ENCODE data around the gene CNNM3. TPM values are rescaled to one million over a fixed set of nuclear protein-coding genes. Genes with fewer than 3 reads are reported as not detected.

CNNM3 gene
- total and polyA plus RNA-seq, 2 experiments from 2014 or later: 18.9 to 37.6 TPM

DNA sequence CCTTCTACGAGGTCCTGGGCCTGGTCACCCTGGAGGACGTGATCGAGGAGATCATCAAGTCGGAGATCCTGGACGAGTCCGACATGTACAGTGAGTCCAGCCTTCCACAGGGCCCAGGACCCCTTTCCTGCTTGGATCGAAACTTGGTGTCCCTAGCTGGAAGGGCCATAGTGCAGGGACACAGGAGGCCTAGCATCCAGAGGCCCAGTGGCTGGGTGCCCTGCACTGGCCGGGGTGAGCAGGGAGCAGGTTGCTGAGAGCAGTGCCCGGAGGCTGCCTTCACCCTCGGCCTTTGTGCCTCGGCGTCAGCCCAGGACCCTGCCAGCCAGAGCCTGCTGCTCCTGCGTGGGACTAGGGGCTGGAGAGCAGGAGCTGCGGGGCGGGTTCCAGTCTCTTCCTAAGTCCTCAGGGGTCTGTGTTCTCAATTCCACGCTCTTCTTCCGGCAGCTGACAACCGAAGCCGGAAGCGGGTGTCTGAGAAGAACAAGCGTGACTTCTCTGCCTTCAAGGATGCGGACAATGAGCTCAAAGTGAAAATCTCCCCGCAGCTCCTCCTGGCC lies 18.9 kb upstream of the CNNM3 start:
- TF ChIP-seq, protein P1, sequence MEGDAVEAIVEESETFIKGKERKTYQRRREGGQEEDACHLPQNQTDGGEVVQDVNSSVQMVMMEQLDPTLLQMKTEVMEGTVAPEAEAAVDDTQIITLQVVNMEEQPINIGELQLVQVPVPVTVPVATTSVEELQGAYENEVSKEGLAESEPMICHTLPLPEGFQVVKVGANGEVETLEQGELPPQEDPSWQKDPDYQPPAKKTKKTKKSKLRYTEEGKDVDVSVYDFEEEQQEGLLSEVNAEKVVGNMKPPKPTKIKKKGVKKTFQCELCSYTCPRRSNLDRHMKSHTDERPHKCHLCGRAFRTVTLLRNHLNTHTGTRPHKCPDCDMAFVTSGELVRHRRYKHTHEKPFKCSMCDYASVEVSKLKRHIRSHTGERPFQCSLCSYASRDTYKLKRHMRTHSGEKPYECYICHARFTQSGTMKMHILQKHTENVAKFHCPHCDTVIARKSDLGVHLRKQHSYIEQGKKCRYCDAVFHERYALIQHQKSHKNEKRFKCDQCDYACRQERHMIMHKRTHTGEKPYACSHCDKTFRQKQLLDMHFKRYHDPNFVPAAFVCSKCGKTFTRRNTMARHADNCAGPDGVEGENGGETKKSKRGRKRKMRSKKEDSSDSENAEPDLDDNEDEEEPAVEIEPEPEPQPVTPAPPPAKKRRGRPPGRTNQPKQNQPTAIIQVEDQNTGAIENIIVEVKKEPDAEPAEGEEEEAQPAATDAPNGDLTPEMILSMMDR (IDR thresholded peaks at IDR 0.05; ENCODE audit: low read depth, low read length): no peak
- H3K4me1 ChIP-seq (ENCODE audit: low read depth): peaks cover 9% of the 10 kb centered on the region
- H3K4me3 ChIP-seq: no peak overlapping the region
- no peaks in the 10 kb centered on the region for H3K27me3 ChIP-seq
- no peaks in the 10 kb centered on the region for H3K9me3 ChIP-seq (ENCODE audit: low read depth)
- no peaks in the 10 kb centered on the region for H3K36me3 ChIP-seq
- no peak for DNase-seq (ENCODE audit: low read depth in 1 of 2, low spot score in 1 of 2)
- H3K27ac ChIP-seq: no peak overlapping the region

DNA sequence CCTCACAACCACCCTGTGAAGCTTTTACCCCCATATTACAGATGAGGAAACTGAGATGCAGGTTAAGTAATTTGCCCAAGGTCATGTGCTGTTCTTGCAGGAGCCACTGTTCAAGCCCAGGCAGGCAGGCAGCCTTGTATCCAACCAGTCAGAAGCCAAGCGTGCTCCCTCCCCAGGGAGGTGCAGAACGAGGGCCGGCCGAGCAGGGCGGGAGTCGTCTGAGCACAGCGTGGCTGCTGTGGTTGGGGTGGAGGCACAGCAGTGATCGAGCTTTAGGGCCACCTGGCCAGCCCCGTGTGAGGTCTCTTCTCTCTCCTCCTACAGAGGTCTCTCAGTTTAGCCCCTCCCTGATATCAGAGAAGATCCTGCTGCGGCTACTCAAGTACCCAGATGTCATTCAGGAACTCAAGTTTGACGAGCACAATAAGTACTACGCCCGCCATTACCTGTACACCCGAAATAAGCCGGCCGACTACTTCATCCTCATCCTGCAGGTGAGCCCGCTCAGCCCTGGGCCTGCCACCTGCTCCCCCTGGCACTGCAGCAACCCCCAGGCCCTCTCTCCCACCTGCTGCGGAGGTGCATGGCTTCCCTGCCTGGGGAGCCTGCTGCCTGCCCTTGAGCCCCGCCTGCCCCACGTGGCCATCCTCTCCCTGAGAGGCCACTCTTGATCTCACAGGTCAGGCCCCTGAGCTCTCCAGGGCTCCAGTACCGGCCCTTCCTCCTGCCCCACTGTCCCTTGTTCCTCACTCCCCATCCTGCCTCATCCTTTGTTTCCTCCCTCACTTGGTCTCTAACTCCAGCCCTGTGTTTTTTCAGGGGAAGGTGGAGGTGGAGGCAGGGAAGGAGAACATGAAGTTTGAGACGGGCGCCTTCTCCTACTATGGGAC lies 17.1 kb upstream of the CNNM3 start:
- no peaks in the 10 kb centered on the region for H3K9me3 ChIP-seq (ENCODE audit: low read depth)
- no peaks in the 10 kb centered on the region for H3K27me3 ChIP-seq
- no peak for DNase-seq (ENCODE audit: low read depth in 1 of 2, low spot score in 1 of 2)
- no peaks in the 10 kb centered on the region for H3K4me1 ChIP-seq (ENCODE audit: low read depth)
- H3K36me3 ChIP-seq: no peaks in the 10 kb centered on the region
- H3K27ac ChIP-seq: no peak overlapping the region
- H3K4me3 ChIP-seq: no peak overlapping the region
- TF ChIP-seq, protein P1 (IDR thresholded peaks at IDR 0.05; ENCODE audit: low read depth, low read length): no peak

DNA sequence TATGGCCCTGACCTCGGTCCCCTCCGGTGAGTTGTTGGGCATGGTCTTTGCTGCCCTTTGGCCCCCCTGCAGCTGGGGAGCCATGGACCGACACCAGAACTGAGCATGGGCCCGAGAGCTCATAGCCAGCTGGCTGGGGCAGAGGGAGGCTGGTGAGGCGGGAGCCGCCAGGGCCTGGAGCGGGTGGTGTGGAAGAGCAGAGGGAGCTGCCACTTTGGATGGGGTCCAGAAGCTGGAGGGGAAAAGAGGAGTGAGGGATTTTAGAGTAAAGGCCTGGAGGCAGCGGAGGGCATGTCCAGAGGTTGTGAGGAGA lies 16.5 kb upstream of the CNNM3 start:
- no peak for DNase-seq (ENCODE audit: low read depth in 1 of 2, low spot score in 1 of 2)
- H3K9me3 ChIP-seq (ENCODE audit: low read depth): no peaks in the 10 kb centered on the region
- H3K4me1 ChIP-seq (ENCODE audit: low read depth): no peaks in the 10 kb centered on the region
- no peaks in the 10 kb centered on the region for H3K27me3 ChIP-seq
- no peak overlapping the region for H3K4me3 ChIP-seq
- no peaks in the 10 kb centered on the region for H3K36me3 ChIP-seq
- H3K27ac ChIP-seq: no peak overlapping the region
- TF ChIP-seq, protein P1 (IDR thresholded peaks at IDR 0.05; ENCODE audit: low read depth, low read length): no peak

DNA sequence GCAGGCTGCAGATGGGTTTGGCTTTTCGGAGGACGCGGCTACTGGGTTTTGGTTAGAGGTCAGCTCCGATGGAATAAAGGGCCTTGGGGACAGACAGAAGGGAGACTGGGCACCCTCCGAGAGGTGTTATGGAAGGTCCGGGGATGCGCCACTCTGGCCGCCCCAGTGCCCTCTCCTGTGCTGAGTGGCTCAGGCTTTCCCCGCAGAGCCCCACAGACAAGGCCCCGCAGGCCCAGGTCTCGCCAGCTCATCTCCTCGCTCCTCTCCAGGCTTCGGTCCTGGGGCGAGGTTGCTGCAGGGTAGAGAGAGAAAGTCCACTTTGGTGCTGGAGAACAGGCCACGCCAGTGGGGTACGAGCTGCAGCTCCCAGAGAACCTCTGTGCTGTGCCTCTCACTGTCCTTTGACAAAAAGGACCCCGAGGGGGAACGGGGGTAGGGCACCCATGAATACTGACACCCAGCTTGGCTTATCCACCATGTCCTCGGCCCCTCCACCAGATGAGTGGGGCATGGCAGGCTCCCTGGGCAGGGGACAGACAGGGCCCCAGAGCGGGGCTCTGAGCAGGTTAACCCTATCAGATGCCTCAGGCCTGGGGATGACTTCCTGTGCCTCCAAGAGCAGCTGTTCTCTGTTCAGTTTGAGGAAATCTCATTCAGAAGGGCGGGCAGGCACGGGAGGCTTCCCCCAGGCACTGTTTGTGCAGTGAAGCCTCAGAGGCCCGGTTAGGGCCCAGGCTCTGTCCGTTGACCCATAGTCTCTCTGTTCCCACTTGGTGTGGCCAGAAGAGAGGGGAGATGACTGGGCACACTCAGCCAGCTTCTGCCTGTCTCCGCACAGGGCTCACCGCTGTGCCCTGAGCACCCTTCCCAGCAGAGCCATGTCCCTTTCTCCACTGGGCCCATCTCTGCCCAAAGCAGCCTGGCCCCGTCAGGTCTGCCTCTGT lies 15.7 kb upstream of the CNNM3 start:
- TF ChIP-seq, protein P1 (IDR thresholded peaks at IDR 0.05; ENCODE audit: low read depth, low read length): no peak
- no peaks in the 10 kb centered on the region for H3K36me3 ChIP-seq
- H3K27me3 ChIP-seq: no peaks in the 10 kb centered on the region
- H3K9me3 ChIP-seq (ENCODE audit: low read depth): no peaks in the 10 kb centered on the region
- DNase-seq (ENCODE audit: low read depth in 1 of 2, low spot score in 1 of 2): no peak
- H3K27ac ChIP-seq: no peak overlapping the region
- H3K4me1 ChIP-seq (ENCODE audit: low read depth): no peaks in the 10 kb centered on the region
- no peak overlapping the region for H3K4me3 ChIP-seq

DNA sequence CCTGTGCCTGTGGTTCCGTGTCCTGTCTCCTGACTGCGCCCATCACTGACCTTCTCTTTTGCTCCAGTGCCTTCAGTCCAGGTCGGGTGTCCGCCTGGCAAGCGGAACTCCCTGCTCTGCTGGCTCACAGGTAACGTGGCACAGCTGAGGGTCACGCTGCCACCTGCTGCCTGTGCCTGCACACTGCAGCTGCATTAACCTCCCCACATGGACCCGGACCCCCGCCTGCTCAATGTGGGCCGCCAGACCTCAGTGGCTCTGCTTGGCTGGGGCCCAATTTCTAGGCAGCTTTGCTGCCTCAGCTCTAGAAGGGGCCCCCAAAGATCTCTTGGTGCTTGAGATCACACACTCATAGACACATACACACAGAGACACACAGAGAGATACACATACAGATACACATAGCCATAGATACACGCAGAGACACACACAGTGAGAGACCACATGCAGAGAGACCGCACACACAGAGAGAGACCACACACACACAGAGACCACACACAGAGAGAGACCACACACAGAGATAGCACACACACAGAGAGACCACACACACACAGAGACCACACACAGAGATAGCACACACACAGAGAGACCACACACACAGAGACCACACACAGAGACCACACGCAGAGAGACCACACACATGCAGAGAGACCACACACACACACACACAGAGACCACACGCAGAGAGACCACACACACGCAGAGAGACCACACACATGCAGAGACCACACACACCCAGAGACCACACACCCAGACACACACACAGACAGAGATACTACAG lies 14.9 kb upstream of the CNNM3 start:
- Histone ChIP-seq H3K27ac (no peak overlapping the region), H3K4me3 (no peak overlapping the region), H3K27me3 (no peaks in the 10 kb centered on the region), H3K4me1 (ENCODE audit: low read depth) (no peaks in the 10 kb centered on the region), H3K36me3 (no peaks in the 10 kb centered on the region), H3K9me3 (ENCODE audit: low read depth) (no peaks in the 10 kb centered on the region)
- TF ChIP-seq, protein P1 (IDR thresholded peaks at IDR 0.05; ENCODE audit: low read depth, low read length): peak; percentile 86
- DNase-seq (ENCODE audit: low read depth in 1 of 2, low spot score in 1 of 2): peak; percentile 62 to 79
